ENCODE data around the gene NHERF1. TPM values are rescaled to one million over a fixed set of nuclear protein-coding genes. Genes with fewer than 3 reads are reported as not detected.

NHERF1 gene
- total RNA-seq, 1 donor, result 62.9 TPM

- H3K9me3 ChIP-seq (ENCODE audit: low read depth, low read length), result no peaks in the 10 kb centered on the region
- H3K4me3 ChIP-seq (ENCODE audit: low read length), result no peak overlapping the region
- peaks cover 40% of the 10 kb centered on the region for H3K4me1 ChIP-seq (ENCODE audit: insufficient read depth, low read length)
Measured at GRCh38 chr17:74807441-74807840, 59.0 kb downstream of the NHERF1 start.

DNA sequence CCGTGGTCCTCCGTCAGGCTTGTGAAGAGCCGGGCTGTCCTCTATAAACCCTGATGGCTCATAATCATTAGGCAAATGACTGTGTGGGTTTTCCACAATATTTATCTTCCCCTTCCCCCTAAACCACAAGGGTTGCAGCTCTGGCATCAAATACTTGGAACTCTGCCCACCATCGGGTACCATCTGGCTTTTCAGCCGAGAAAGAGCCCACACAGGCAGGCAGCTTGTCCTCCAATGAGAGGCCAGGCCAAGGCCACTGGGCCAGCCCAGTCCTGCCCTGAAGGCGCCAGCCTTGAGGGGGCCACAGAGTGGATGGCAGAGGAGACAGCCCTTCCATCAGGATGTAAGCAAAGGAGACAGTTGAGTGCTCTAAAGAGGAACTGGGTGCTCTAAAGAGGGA is 59.5 kb downstream of the NHERF1 start:
- Histone ChIP-seq H3K4me3 (ENCODE audit: low read length) (no peak overlapping the region), H3K4me1 (ENCODE audit: insufficient read depth, low read length) (peaks cover 45% of the 10 kb centered on the region)

More at GRCh38 chr17:74807441-74807840, 59.0 kb downstream of the NHERF1 start:
- H3K27me3 ChIP-seq (ENCODE audit: insufficient read depth, low read length), result no peaks in the 10 kb centered on the region

DNA sequence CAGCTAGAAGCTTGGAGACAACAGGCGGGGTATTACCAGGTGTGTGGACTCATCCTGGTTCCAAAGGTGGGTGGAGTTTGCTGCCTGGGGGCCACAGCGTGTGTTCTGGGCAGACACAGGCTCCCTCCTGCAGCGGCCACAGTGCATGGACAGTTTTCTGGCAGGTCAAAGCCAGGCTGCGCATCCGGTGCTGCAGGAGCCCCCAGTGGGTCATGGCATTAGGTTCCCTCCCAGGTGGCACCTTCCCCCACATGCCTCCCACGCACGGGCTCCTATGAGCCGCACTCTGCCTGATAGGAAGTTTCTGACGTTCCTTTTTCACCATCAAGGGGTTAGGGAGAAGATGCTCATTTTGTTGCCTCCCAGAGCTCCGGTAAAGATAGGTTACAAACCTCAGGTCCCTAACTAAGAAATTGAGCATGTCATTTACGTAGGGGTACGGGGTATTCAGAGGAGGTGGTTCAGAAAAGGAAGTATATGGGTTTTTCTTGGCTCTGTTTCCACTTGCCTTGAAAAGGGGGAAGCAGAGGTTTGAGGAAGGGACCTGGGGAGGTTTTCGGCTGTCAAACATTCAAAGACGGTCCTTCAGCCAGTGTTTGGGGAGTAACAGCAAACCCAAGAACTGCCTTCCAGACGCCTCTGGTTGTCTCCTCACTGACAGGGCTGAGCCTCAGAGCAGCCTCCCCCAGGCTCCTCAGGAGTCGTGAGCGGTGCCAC is 60.4 kb downstream of the NHERF1 start:
- Histone ChIP-seq H3K9me3 (ENCODE audit: low read depth, low read length) (no peaks in the 10 kb centered on the region), H3K4me1 (ENCODE audit: insufficient read depth, low read length) (peaks cover 55% of the 10 kb centered on the region), H3K4me3 (ENCODE audit: low read length) (no peak overlapping the region), H3K27me3 (ENCODE audit: insufficient read depth, low read length) (no peaks in the 10 kb centered on the region)

More for the DNA sequence above, 59.5 kb downstream of the NHERF1 start:
- H3K9me3 ChIP-seq (ENCODE audit: low read depth, low read length), result no peaks in the 10 kb centered on the region
- H3K27me3 ChIP-seq (ENCODE audit: insufficient read depth, low read length), result no peaks in the 10 kb centered on the region

GRCh38 chr17:74810699-74811485 is 62.5 kb downstream of the NHERF1 start:
- Histone ChIP-seq H3K9me3 (ENCODE audit: low read depth, low read length) (no peaks in the 10 kb centered on the region), H3K4me1 (ENCODE audit: insufficient read depth, low read length) (peaks cover 58% of the 10 kb centered on the region), H3K4me3 (ENCODE audit: low read length) (no peak overlapping the region), H3K27me3 (ENCODE audit: insufficient read depth, low read length) (no peaks in the 10 kb centered on the region)

GRCh38 chr17:74812109-74813009 is 63.9 kb downstream of the NHERF1 start:
- H3K4me1 ChIP-seq (ENCODE audit: insufficient read depth, low read length), result peaks cover 55% of the 10 kb centered on the region
- H3K9me3 ChIP-seq (ENCODE audit: low read depth, low read length), result no peaks in the 10 kb centered on the region
- no peaks in the 10 kb centered on the region for H3K27me3 ChIP-seq (ENCODE audit: insufficient read depth, low read length)
- no peak overlapping the region for H3K4me3 ChIP-seq (ENCODE audit: low read length)

GRCh38 chr17:74814453-74814852 is 66.0 kb downstream of the NHERF1 start:
- H3K27me3 ChIP-seq (ENCODE audit: insufficient read depth, low read length), result no peaks in the 10 kb centered on the region
- no peak overlapping the region for H3K4me3 ChIP-seq (ENCODE audit: low read length)
- no peaks in the 10 kb centered on the region for H3K9me3 ChIP-seq (ENCODE audit: low read depth, low read length)
- H3K4me1 ChIP-seq (ENCODE audit: insufficient read depth, low read length), result peaks cover 34% of the 10 kb centered on the region

DNA sequence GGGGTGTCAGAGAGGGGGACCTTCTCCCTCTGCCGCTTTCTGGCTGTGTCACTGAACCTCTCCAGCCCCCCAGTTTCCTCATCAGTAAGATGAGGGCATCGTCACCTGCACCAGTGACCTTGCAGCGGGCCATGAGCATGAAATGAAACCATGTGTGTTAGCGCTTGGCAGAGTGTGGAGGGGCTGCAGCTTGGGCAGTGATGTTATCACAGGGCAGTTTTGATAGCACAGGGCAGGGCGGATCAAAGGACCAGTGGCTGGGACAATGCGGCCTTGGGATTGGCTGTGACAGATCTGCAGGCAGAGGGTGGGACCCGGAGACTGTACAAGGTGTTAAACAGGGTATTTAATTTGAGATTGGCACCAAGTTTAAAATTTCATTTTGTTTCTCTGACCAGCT is 66.6 kb downstream of the NHERF1 start:
- H3K27me3 ChIP-seq (ENCODE audit: insufficient read depth, low read length), result no peaks in the 10 kb centered on the region
- H3K4me1 ChIP-seq (ENCODE audit: insufficient read depth, low read length), result peaks cover 29% of the 10 kb centered on the region
- no peaks in the 10 kb centered on the region for H3K9me3 ChIP-seq (ENCODE audit: low read depth, low read length)
- no peak overlapping the region for H3K4me3 ChIP-seq (ENCODE audit: low read length)

DNA sequence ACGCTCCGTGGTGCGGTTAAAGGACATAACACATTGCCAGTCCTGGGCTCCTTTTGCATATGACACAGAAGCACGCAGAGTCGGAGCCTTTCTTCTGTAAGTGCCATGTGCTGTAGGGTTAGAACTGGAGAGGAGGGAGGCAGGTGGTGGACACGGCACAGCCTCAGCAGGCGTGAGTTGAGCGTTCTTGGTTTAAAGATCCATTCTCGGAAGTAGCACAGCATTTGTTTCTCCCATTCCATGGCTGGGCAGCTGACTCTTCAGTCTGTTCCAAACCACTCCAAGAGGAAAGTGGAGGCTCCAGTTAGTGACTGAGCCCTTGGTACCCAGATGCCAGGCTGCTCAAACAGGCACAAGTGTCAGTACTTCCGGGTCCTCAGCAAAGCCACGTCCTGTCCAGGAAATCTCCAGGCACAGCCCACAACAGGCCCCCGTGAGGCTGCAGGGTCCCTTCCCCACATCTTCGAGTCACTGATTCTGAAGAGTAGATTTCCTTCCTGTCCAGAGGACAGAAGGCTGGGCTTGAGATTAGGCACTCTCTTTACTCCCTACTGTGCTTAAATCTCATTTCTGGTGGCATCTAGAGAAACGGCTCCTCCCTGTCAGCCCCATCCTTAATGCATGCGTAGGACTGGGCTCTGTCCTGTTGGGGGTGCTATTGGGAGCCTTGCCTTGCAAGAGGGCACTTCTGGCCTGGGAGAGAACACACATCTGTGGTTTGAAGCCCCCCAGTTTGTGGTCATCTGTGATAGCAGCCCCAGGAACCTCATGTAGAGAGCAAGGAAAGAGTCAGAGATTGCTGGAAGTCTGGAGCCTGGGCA is 67.3 kb downstream of the NHERF1 start:
- H3K4me3 ChIP-seq (ENCODE audit: low read length), result no peak overlapping the region
- H3K9me3 ChIP-seq (ENCODE audit: low read depth, low read length), result no peaks in the 10 kb centered on the region
- H3K4me1 ChIP-seq (ENCODE audit: insufficient read depth, low read length), result peaks cover 29% of the 10 kb centered on the region
- H3K27me3 ChIP-seq (ENCODE audit: insufficient read depth, low read length), result no peaks in the 10 kb centered on the region

- Histone ChIP-seq H3K4me3 (ENCODE audit: low read length) (no peak overlapping the region), H3K27me3 (ENCODE audit: insufficient read depth, low read length) (no peaks in the 10 kb centered on the region), H3K9me3 (ENCODE audit: low read depth, low read length) (no peaks in the 10 kb centered on the region), H3K4me1 (ENCODE audit: insufficient read depth, low read length) (peaks cover 22% of the 10 kb centered on the region)
Measured at GRCh38 chr17:74816905-74817620, 68.6 kb downstream of the NHERF1 start.

DNA sequence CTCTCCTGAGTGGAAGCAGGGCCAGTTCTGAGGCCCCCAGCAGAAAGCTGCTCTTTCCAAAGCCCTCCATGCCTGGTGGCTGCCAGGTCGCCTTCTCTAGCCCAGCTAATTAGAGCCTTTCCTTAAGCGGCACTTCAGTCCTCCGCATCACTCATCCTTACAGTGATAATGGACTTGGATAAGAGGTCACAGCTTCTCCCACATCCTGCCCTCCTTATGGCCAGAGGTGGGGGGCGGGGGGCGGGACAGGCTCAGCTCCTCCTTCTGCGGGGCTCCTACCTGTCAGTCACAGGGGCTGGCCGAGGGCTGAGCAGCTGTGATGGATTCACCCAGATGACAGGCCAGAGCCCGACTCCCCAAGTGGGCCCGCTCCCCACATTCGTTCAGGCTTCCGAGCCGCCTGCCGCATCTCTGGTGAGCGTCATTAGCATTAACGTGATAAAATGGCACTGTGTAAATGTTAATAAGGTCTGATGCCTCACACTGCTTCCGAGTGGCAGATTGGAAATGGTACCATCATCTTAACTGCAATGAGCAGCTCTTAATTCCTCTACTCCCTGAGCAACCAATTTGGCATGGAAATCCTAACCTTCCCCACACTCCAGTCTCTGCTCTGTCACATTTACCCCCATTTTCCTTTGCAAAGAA is 70.0 kb downstream of the NHERF1 start:
- H3K9me3 ChIP-seq (ENCODE audit: low read depth, low read length), result no peaks in the 10 kb centered on the region
- peaks cover 8% of the 10 kb centered on the region for H3K4me1 ChIP-seq (ENCODE audit: insufficient read depth, low read length)
- no peaks in the 10 kb centered on the region for H3K27me3 ChIP-seq (ENCODE audit: insufficient read depth, low read length)
- H3K4me3 ChIP-seq (ENCODE audit: low read length), result no peak overlapping the region

Other genes with a start within 250 kb of the NHERF1 start
- gene CD300LB, start 217.2 kb upstream of the NHERF1 start, total RNA-seq, result 44.3 TPM
- gene CD300C, start 202.5 kb upstream of the NHERF1 start, total RNA-seq, result 10.9 TPM
- gene CD300H, start 181.1 kb upstream of the NHERF1 start, total RNA-seq, result 0.73 TPM
- gene CD300LD, start 156.3 kb upstream of the NHERF1 start, total RNA-seq, result 0.73 TPM
- 64.4 TPM for gene CD300E, start 124.9 kb upstream of the NHERF1 start, total RNA-seq
- gene CD300LF, start 35.7 kb upstream of the NHERF1 start, total RNA-seq, result 20.5 TPM
- gene RAB37, start 11.4 kb upstream of the NHERF1 start, total RNA-seq, result 21.8 TPM
- gene NAT9, start 27.7 kb downstream of the NHERF1 start, total RNA-seq, result 14.9 TPM
- gene GRIN2C, start 111.3 kb downstream of the NHERF1 start, total RNA-seq, result not detected
- 1.3 TPM for gene FDXR, start 124.4 kb downstream of the NHERF1 start, total RNA-seq
- not detected for gene FADS6, start 145.0 kb downstream of the NHERF1 start, total RNA-seq
- not detected for gene USH1G, start 174.6 kb downstream of the NHERF1 start, total RNA-seq
- gene OTOP2, start 175.6 kb downstream of the NHERF1 start, total RNA-seq, result not detected
- not detected for gene OTOP3, start 187.3 kb downstream of the NHERF1 start, total RNA-seq
- gene HID1, start 224.1 kb downstream of the NHERF1 start, total RNA-seq, result 3.1 TPM
- 0.31 TPM for gene CDR2L, start 239.0 kb downstream of the NHERF1 start, total RNA-seq